Stimulated activated CD4-positive, alpha-beta T cell treated with anti-CD3 and anti-CD28 coated beads, Interleukin-2, amount 100 ng/mL, for 4 hours (primary cell): ENCODE results near the gene NOMO2.
"Not testable (repeated sequence)": the region's sequence is repeated elsewhere in the genome, so short reads cannot be mapped to it uniquely, and the experiment has no call there.

Experiments used
- DNase-seq: peaks from one replicate; pipeline ENCODE4 v3.0.0-alpha.2; 2020; ENCODE audit warnings: low read depth

Gene NOMO2

GRCh38 chr16:18561727-18562314 is at the start of gene NOMO2:
TSS of gene NOMO2 (minus strand) at chr16:18562097. CDS start at chr16:18562040, 57 bp downstream.
- peak; percentile 85 for DNase-seq

GRCh38 chr16:18610147-18610803 is 48.4 kb upstream of the NOMO2 start:
- DNase-seq = not testable (repeated sequence)

- not testable (repeated sequence) for DNase-seq
Observed at GRCh38 chr16:18608271-18608670, 46.4 kb upstream of the NOMO2 start.

GRCh38 chr16:18603572-18604246 is 41.8 kb upstream of the NOMO2 start:
- not testable (repeated sequence) for DNase-seq

GRCh38 chr16:18598582-18598981 is 36.7 kb upstream of the NOMO2 start:
- DNase-seq = not testable (repeated sequence)

GRCh38 chr16:18597734-18598133 is 35.8 kb upstream of the NOMO2 start:
- not testable (repeated sequence) for DNase-seq

GRCh38 chr16:18597319-18597718 is 35.4 kb upstream of the NOMO2 start:
- not testable (repeated sequence) for DNase-seq

- DNase-seq = not testable (repeated sequence)
Observed at GRCh38 chr16:18595796-18596195, 33.9 kb upstream of the NOMO2 start.

GRCh38 chr16:18594880-18595279 is 33.0 kb upstream of the NOMO2 start:
- DNase-seq = not testable (repeated sequence)

GRCh38 chr16:18593904-18594303 is 32.0 kb upstream of the NOMO2 start:
- not testable (repeated sequence) for DNase-seq

- not testable (repeated sequence) for DNase-seq
Observed at GRCh38 chr16:18592982-18593381, 31.1 kb upstream of the NOMO2 start.

- DNase-seq = not testable (repeated sequence)
Observed at GRCh38 chr16:18591908-18592307, 30.0 kb upstream of the NOMO2 start.

GRCh38 chr16:18591441-18591840 is 29.5 kb upstream of the NOMO2 start:
- not testable (repeated sequence) for DNase-seq

GRCh38 chr16:18589806-18590205 is 27.9 kb upstream of the NOMO2 start:
- DNase-seq = not testable (repeated sequence)

- not testable (repeated sequence) for DNase-seq
Observed at GRCh38 chr16:18586560-18587540, 25.0 kb upstream of the NOMO2 start.

GRCh38 chr16:18585789-18586188 is 23.9 kb upstream of the NOMO2 start:
- not testable (repeated sequence) for DNase-seq

GRCh38 chr16:18582902-18583301 is 21.0 kb upstream of the NOMO2 start:
- no peak for DNase-seq

- not testable (repeated sequence) for DNase-seq
Observed at GRCh38 chr16:18580396-18580795, 18.5 kb upstream of the NOMO2 start.

- DNase-seq = not testable (repeated sequence)
Observed at GRCh38 chr16:18579261-18579660, 17.4 kb upstream of the NOMO2 start.

- DNase-seq = not testable (repeated sequence)
Observed at GRCh38 chr16:18577942-18578341, 16.0 kb upstream of the NOMO2 start.

GRCh38 chr16:18575945-18576344 is 14.0 kb upstream of the NOMO2 start:
- DNase-seq = not testable (repeated sequence)
